K562 (cell line): ENCODE measurements around the gene TARS2.

Experiments used
- FOXP1 ChIP-seq: sonication (generic); formaldehyde crosslinking; IDR thresholded peaks from 2 replicates; pipeline ENCODE4 v1.8.0; 2022; ENCODE audit warnings: mild to moderate bottlenecking, missing genetic modification reagents
- HCFC1 ChIP-seq: IDR thresholded peaks from 2 replicates; pipeline ENCODE4 v1.6.1; 2012; ENCODE audit warnings: low read depth, low read length, improper control_type of control experiment
- KDM1A ChIP-seq, 2 experiments: fragments of 450-650 bp; IDR thresholded peaks; 2 replicates each; pipeline ENCODE4 v1.6.1; 2016; ENCODE audit warnings: mild to moderate bottlenecking in 2 of 2
- POLR2AphosphoS5 ChIP-seq: IDR thresholded peaks from 2 replicates; pipeline ENCODE4 v1.6.1; 2011; ENCODE audit warnings: mild to moderate bottlenecking, low read depth, low read length, moderate library complexity; ENCODE audit not compliant: control insufficient read depth, insufficient read depth
- ZBTB33 ChIP-seq: sonication (generic); formaldehyde crosslinking; IDR thresholded peaks from 2 replicates; pipeline ENCODE4 v1.8.1; 2023; ENCODE audit warnings: mild to moderate bottlenecking, missing genetic modification reagents
- ZNF239 ChIP-seq: fragments of 250-450 bp; sonication (Bioruptor Pico); IDR thresholded peaks from 2 replicates; pipeline ENCODE4 v1.4.0; 2020; ENCODE audit warnings: mild to moderate bottlenecking
- TF ChIP-seq, protein P1 (sequence below): sonication (generic); formaldehyde crosslinking; IDR thresholded peaks from 2 replicates; pipeline ENCODE4 v1.8.1; 2023; ENCODE audit warnings: mild to moderate bottlenecking, missing genetic modification reagents

DNA sequence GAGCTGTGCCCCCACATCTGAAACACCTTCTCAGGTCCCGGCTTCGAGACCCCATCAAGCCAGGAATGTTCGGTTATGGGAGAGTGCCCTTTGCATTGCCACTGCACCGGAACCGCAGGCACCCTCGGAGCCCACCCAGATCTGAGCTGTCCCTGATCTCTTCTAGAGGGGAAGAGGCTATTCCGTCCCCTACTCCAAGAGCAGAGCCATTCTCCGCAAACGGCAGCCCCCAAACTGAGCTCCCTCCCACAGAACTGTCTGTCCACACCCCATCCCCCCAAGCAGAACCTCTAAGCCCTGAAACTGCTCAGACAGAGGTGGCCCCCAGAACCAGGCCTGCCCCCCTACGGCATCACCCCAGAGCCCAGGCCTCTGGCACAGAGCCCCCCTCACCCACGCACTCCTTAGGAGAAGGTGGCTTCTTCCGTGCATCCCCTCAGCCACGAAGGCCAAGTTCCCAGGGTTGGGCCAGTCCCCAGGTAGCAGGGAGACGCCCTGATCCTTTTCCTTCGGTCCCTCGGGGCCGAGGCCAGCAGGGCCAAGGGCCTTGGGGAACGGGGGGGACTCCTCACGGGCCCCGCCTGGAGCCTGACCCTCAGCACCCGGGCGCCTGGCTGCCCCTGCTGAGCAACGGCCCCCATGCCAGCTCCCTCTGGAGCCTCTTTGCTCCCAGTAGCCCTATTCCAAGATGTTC lies 66.3 kb downstream of the TARS2 start:
- TF ChIP-seq FOXP1 (CRISPR knock-in tag) (no peak), ZNF239 (CRISPR knock-in tag) (no peak), POLR2AphosphoS5 (0 out of 2 replicates have a peak, but pooled peaks have one; percentile 22), ZBTB33 (CRISPR knock-in tag) (no peak), KDM1A (IDR thresholded peaks at IDR 0.05) (no peak), HCFC1 (no peak)
- TF ChIP-seq, protein P1, sequence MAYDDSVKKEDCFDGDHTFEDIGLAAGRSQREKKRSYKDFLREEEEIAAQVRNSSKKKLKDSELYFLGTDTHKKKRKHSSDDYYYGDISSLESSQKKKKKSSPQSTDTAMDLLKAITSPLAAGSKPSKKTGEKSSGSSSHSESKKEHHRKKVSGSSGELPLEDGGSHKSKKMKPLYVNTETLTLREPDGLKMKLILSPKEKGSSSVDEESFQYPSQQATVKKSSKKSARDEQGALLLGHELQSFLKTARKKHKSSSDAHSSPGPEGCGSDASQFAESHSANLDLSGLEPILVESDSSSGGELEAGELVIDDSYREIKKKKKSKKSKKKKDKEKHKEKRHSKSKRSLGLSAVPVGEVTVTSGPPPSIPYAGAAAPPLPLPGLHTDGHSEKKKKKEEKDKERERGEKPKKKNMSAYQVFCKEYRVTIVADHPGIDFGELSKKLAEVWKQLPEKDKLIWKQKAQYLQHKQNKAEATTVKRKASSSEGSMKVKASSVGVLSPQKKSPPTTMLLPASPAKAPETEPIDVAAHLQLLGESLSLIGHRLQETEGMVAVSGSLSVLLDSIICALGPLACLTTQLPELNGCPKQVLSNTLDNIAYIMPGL (CRISPR knock-in tag): no peak
